C4-2B (cell line): ENCODE data around the gene PACSIN2.
A peak's percentile ranks its signal among the peaks of the same experiment; 100 is the strongest.

Experiments used
- H3K27ac ChIP-seq: fragments of 450-650 bp; 2 replicates; pipeline ENCODE4 v1.5.1; 2017
- CTCF ChIP-seq: fragments of 450-650 bp; conservative IDR thresholded peaks from 2 replicates; pipeline ENCODE4 v1.5.1; 2017; ENCODE audit warnings: mild to moderate bottlenecking
- ZFX ChIP-seq: fragments of 450-650 bp; IDR thresholded peaks from 2 replicates; pipeline ENCODE4 v1.6.1; 2017

Gene PACSIN2

GRCh38 chr22:42961810-42962209, 53.1 kb downstream of the PACSIN2 start:
- peak overlapping the region; percentile 84 for H3K27ac ChIP-seq
- no peak for TF ChIP-seq ZFX
- TF ChIP-seq CTCF: no peak

GRCh38 chr22:42961400-42961690, 53.6 kb downstream of the PACSIN2 start:
- H3K27ac ChIP-seq: peak overlapping the region; percentile 84

GRCh38 chr22:42960531-42961399, 54.2 kb downstream of the PACSIN2 start:
- H3K27ac ChIP-seq: peak overlapping the region; percentile 84
- TF ChIP-seq ZFX (no peak), CTCF (no peak)

GRCh38 chr22:42959576-42960509, 55.1 kb downstream of the PACSIN2 start:
- H3K27ac ChIP-seq: peak overlapping the region; percentile 84
- no peak for TF ChIP-seq CTCF

GRCh38 chr22:42958937-42959336, 56.0 kb downstream of the PACSIN2 start:
- H3K27ac ChIP-seq: peak overlapping the region; percentile 48
- TF ChIP-seq CTCF (no peak), ZFX (no peak)

GRCh38 chr22:42957958-42958357, 57.0 kb downstream of the PACSIN2 start:
- TF ChIP-seq CTCF (no peak), ZFX (no peak)
- H3K27ac ChIP-seq: no peak overlapping the region

- TF ChIP-seq ZFX (no peak), CTCF (no peak)
- H3K27ac ChIP-seq: no peak overlapping the region
Measured at GRCh38 chr22:42957544-42957943, 57.4 kb downstream of the PACSIN2 start.
